D341Med (cell line): Measurements from ENCODE around the gene SH3PXD2B.
A peak's percentile ranks its signal among the peaks of the same experiment; 100 is the strongest.
"Not testable (repeated sequence)": the region's sequence is repeated elsewhere in the genome, so short reads cannot be mapped to it uniquely, and the experiment has no call there.

Source experiments
- DNase-seq: peaks from one replicate; pipeline ENCODE4 v3.0.0; 2012; ENCODE audit warnings: low spot score

Gene SH3PXD2B

GRCh38 chr5:172302047-172302710 lies 152.1 kb downstream of the SH3PXD2B start:
- DNase-seq: no peak

- no peak for DNase-seq
These were observed 154.3 kb downstream of the SH3PXD2B start for GRCh38 chr5:172299916-172300439.

GRCh38 chr5:172294831-172295230 lies 159.5 kb downstream of the SH3PXD2B start:
- no peak for DNase-seq

GRCh38 chr5:172293745-172294342 lies 160.5 kb downstream of the SH3PXD2B start:
- DNase-seq: no peak

GRCh38 chr5:172293054-172293744 lies 161.1 kb downstream of the SH3PXD2B start:
- DNase-seq: peak; percentile 76

GRCh38 chr5:172291837-172292236 lies 162.5 kb downstream of the SH3PXD2B start:
- not testable (repeated sequence) for DNase-seq

- no peak for DNase-seq
These were observed 165.9 kb downstream of the SH3PXD2B start for GRCh38 chr5:172288465-172288864.

GRCh38 chr5:172287140-172287539 lies 167.2 kb downstream of the SH3PXD2B start:
- DNase-seq: not testable (repeated sequence)

- no peak for DNase-seq
These were observed 168.8 kb downstream of the SH3PXD2B start for GRCh38 chr5:172285226-172286143.

GRCh38 chr5:172284611-172284980 lies 169.7 kb downstream of the SH3PXD2B start:
- no peak for DNase-seq

- DNase-seq: peak; percentile 96
These were observed 170.3 kb downstream of the SH3PXD2B start for GRCh38 chr5:172283862-172284610.

GRCh38 chr5:172283020-172283861 lies 171.1 kb downstream of the SH3PXD2B start, which contains the start of gene UBTD2:
TSS of gene UBTD2 (minus strand) at chr5:172283764. CDS start at chr5:172283665, 99 bp downstream.
- peak; percentile 89 for DNase-seq

GRCh38 chr5:172282272-172283019 lies 171.9 kb downstream of the SH3PXD2B start:
- no peak for DNase-seq

- no peak for DNase-seq
These were observed 173.0 kb downstream of the SH3PXD2B start for GRCh38 chr5:172281346-172281745.

- peak; percentile 29 for DNase-seq
These were observed 173.4 kb downstream of the SH3PXD2B start for GRCh38 chr5:172280929-172281328.

- DNase-seq: no peak
These were observed 174.0 kb downstream of the SH3PXD2B start for GRCh38 chr5:172280317-172280716.

GRCh38 chr5:172278356-172278755 lies 176.0 kb downstream of the SH3PXD2B start:
- DNase-seq: no peak

GRCh38 chr5:172276214-172276613 lies 178.1 kb downstream of the SH3PXD2B start:
- DNase-seq: no peak
